GM18526 (cell line): ENCODE results near the gene LHPP.

Experiments
- POLR2A ChIP-seq: IDR thresholded peaks from 3 replicates; pipeline ENCODE4 v1.6.1; 2011; ENCODE audit not compliant: insufficient read length; ENCODE audit errors: extremely low read depth

The LHPP gene

DNA sequence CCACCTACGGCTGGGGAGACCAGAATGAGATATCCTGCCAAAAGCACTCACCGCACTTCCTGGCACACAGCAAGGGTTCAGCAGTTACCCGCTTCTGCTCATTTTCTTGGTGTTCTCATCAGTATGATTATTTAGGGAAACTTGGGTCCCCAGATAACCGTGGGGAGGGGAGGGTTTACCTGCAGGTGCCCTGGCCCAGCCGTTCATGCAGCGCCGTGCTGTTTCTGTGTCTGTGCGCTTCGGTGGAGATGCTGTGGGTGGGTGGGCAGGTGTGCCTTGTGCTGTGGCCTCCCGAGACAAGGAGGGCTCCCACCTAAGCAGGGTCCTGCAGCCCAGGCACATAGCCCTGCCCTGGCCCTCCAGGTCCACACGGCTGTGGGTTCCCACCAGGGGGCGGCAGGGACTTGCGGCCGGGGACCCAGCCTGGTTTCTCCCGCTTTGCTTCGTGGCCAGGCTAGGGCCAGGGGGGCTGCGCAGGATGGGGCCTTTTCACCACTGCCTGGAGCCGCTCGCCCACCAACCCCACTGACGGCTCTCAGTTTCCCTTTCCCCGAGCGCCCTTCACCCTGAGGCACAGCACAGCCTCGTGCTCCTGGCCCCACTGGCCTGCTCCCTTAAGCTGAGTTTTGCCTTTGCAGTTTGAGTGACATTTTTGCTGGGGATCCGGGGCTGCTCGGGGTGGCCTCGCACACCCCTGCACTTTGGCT, 78.5 kb downstream of the LHPP start:
- no peak for TF ChIP-seq POLR2A

DNA sequence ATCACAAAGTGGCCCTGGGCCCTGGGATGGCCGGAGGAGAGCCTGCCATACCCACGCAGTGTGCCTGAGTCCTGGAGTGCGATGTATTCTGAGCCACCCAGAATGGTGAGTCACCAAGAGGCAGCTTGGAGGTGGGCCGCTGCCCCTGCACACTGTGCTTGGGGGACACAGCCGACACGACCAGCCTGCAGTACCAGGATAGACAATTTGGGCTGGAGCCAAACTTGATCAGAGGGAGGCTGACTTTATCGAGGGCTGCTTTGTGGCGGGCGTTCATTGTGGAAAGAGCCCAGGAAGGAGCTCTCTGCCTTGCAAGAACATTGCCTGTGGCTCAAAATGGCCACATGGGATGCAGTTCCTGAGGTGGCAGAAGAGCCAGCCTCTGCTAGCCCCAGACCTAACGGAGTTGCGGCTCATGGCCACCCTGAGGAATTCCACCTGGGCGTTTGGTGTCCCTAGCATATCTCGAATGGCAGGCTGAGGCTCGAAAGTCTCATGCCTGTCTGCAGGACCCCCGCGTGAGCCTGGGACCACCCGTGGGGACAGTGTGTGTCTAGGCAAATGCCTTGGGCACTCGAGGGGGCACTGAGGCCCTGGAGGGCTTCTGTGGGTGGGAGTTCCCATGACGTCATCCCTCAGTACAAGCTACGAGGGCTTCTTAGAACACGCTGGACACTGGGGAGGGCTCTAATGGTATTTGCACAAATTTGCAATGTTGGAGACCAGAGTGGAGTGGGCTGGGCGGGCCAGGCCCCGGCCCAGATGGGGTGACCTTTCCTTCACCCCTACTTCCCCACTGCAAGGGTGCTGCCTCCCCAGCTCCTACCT, 79.7 kb downstream of the LHPP start:
- no peak for TF ChIP-seq POLR2A

GRCh38 chr10:124542336-124542735, 80.7 kb downstream of the LHPP start:
- no peak for TF ChIP-seq POLR2A

GRCh38 chr10:124543146-124543545, 81.5 kb downstream of the LHPP start:
- no peak for TF ChIP-seq POLR2A

DNA sequence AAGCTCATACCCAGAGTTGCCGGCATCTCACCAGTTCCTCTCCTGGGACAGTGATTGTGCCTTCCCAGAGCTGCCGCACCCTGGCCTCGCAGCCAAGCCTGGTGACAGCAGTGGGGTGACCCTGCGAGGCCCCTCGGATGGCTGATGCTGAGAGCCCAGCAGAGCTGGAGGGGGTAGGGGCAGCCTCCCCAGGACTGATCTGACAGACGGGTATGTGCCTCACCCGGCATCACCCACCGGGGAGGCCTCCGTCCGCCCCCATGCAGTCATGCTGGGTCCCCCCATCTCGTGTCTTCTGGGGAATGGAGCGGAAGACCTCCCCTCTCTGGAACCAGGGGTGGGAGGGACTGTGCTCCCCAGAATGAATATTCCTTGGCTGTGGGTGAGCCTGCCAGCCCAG, 82.3 kb downstream of the LHPP start:
- TF ChIP-seq POLR2A, result no peak

DNA sequence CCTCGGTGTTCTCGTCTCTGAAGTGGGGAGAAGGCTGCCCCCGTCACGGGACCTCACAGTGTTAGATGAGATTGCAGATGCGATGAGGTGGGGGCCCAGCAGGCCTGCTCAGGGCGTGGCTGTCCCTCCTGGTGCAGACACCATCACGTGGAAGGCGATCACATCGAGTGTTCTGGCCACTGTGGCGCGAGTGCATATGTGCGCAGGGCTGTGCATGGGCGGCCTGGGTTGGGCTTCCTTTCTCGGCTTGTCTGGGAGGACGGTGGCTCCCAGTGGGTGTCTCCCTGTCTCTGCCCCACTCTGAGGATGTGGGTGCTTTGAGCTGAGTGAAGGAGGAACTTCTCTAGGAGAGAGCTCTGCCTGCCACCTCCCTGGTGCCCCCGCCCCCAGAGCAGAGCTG, 83.1 kb downstream of the LHPP start:
- TF ChIP-seq POLR2A, result no peak

DNA sequence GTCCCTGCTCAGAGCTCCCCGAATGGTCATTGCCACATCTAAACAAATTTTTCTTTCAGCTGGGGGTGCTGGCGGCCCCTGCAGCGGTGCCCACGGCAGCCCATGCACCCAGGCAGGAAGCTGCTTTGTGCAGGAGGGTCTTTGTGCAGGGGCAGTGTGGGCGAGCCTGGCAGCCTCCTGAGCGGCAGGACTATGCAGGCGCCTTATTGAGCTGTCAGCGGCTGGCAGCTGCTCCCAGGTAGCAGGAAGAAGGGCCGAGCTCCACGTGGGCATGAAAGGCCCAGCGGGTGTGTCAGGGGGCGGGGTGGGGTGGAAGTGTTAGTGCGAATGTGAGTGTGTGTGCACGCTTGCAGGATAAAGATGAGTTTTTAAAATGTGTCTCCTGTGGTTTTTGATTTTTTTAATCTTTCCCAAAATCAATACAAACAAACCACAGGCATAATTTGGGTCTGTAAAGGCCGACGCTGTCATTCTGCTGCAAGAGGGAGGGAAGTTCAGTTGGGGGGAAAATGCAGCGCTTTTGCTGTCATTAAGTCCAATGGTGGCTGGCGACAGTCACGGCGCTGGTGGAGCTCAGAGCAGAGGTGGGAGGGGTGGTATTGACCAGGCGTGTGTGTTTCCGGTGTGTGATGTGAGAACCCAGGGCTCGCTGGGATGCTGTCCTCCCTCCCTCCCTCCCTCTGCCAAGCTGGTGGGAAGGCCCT, 83.9 kb downstream of the LHPP start:
- no peak for TF ChIP-seq POLR2A

DNA sequence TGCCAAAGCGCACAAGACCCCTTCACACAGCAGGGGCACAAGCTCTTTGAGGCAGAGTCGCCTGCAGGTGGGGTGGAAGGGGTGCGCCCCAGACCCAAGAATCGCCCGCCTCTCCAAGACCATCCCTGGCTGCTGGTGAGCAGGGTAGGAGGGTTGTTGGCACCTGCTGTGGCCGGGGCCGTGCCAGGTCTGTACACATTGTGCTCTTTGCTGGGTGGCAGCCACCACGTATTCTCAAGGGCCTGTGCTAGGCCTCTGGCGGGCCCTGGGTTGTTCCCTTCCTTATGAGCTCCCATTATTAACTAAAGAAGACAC, 84.4 kb downstream of the LHPP start:
- TF ChIP-seq POLR2A, result no peak

DNA sequence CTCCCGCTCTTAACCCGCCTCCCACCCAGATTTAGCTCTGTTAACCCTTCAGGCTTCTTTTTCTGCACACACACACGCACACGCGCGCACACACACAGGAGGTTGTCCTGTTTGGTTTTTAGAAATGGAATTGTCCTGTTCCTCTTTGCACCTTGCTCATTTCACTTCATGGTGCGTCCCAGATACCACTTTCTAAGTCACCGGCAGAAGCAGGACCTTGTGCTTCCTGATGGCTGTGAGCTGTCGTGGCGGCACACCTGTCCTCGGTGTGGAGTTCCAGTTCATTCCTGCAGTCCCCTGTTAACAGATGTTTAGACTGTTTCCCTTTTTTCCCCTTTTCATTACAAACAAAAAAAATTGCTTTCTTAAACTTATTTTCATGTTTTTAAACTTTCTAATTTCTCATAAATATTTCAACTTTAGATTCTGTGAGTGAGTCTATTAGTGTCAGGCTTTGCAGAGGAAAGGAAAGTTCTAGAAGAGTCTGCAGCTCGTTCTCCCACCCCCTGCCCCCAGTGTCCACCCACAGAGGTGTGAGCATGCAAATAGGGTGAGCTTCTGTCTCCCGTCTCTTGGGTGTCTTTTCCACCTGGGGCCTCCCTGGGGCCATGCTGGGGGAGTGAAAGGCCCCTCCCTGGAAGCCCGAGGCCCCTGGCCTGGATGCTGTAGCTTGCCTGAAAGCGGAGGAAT, 85.5 kb downstream of the LHPP start:
- TF ChIP-seq POLR2A, result no peak

DNA sequence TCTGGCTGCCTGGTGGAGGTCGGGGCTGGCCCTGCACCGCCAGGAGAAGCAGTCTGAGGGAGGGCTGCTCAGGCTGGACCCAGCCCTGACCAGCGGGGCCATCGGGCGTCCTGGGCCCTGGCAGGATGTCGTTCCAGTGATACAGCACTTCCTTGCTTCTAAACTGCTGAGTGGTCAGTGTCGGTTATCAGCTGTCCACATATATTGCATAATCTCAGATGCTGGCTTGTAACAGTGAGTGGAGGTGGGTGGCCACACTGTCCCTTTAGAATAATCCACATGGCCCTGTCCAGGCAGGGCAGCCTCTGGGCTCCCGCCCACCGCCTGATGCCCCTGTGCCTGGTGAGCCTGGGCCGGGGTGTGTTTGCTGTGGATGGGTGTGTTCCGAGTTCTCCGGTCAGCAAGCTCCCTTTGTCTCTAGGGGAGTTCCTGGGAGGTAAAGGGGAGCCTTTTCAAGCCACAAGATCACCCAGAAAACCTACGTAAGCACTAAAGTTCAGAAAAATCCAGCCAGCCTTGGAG, 86.1 kb downstream of the LHPP start:
- no peak for TF ChIP-seq POLR2A

DNA sequence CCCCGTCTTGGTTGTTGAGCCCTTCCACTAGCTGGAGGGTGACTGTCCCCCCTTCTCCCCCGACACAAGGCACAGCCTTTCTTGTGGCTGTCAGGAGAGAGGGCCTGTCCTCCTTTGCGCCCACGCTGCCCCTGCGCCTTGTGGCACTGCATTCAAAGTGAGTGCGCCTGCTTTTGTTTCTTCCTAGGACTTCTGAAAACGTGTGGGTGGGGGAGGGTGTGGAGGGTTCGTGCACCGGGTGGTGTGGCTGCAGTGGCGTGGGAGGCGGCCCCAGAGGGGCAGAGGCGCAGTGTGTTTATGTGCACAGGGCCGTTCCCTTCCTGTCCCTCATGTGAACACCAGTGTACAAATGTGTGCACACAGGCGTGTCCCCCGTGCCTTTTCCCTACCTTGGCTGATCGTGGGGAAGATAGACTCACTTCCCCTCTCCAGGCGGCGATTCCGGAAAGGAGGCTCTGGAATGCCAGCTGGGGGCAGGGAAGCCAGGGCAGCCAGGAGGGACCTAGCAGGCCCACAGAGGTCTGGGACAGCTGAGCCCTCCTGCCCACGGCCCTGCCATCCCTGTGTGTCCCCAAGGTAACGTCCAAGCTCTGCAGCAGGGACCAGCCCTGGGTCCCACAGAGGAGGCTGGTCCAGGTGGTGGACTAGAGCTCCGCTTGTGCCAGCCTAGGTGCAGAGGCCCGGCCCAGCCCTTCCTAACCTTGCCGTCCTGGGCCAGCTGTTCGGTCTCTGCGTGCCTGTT, 88.8 kb downstream of the LHPP start:
- TF ChIP-seq POLR2A, result no peak

DNA sequence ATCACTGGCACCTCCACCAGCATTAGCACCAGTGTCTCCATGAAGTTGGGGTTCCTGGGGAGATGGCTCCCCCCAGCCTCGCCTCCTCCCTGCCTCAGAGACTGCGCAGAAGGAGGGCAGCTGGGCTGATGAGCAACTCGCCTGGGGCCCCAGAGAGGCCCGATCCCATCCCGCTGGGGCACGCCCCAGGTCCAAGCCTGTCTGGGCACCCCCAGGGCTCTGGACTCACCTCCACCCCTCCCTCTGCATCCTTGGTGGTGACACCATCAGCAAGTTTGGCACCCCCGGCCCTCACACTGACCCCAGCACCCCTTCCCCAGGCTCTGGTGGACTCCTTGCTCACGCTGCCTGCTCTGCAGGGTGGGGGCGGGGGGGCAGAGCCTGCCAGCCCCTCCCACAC, 89.5 kb downstream of the LHPP start:
- no peak for TF ChIP-seq POLR2A

- no peak for TF ChIP-seq POLR2A
These were observed 90.1 kb downstream of the LHPP start for GRCh38 chr10:124551755-124552154.

DNA sequence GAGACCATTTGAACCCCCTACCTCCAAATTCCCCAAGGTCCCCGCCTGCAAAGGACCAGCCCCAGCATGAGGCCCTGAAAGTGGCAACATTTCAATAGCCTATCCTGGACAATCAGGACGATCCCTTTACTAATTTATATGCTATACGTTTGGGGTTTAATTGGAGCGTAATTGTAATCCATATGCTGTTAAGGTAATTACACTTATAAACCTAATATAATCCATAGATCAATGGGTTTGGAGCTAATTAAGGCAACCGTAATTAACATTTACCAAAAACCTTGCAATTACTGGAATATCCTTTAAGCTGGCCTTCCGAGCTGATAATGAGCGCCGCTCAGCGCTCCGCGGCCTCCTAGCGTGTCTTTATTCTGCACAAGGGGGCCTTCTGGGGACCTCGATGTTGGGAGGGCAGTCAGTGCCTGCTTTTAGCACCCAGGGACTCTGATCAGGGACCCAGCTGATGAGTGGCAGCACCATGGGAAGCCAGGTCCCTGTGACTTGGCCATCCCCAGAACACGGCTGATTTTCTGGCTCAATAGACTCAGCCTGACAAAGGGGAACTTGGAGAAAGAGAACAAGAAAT, 91.2 kb downstream of the LHPP start:
- no peak for TF ChIP-seq POLR2A
